HG03571 (cell line): ENCODE measurements around the gene ALPK1.
"Not testable (repeated sequence)": the region's sequence is repeated elsewhere in the genome, so short reads cannot be mapped to it uniquely, and the experiment has no call there.

Experiments
- ATAC-seq: cut with Tn5 transposase; IDR thresholded peaks from one replicate; pipeline ENCODE4 v1.9.1; 2021; ENCODE audit not compliant: unreplicated experiment

The ALPK1 gene

DNA sequence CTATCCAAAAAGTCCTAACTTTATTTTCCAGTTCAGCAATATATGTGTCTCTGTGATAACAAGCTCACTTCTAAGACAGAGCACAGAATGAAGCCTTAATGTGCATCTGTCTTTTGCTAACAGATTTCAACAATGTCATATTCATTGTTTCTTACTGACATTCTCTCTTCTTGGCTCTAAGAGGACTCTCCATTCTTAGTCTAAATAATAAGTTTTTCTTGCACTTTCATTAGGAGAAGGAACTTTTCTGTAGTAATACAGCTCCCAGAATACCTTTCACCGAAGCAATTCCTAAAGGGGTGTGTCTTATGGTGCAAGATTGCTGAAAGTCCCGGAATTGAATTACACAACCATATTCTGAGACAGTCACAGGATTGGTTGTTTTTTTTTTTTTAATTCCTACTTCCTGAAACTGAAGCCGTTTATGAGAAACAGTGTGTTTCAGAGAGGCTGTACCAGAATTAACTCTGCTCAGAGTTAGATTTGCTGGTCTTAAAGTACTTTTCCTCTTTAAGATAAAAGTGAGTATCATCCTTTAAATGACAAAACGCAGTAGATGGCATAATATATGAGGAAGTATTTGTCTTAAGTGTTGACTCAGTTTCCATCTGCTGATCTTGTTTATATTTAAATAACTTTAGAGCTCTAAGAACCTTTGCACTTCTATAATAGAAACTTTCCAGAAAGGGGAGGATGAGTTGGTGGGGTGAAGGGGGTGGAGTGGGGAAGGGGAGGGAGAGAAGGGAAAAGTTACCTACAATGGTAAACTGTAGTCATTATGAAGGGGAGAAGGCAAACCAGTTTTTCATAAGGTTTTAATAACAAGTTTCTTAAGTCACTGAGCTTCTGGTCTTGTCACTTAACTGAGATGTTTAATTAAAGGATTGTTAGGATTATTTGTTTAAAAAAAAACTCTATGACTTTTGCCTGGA lies at the start of gene ALPK1:
Gene ALPK1 (plus strand): TSS at position 421 of the 932 bp plus-strand sequence.
- ATAC-seq = peak; percentile 77

DNA sequence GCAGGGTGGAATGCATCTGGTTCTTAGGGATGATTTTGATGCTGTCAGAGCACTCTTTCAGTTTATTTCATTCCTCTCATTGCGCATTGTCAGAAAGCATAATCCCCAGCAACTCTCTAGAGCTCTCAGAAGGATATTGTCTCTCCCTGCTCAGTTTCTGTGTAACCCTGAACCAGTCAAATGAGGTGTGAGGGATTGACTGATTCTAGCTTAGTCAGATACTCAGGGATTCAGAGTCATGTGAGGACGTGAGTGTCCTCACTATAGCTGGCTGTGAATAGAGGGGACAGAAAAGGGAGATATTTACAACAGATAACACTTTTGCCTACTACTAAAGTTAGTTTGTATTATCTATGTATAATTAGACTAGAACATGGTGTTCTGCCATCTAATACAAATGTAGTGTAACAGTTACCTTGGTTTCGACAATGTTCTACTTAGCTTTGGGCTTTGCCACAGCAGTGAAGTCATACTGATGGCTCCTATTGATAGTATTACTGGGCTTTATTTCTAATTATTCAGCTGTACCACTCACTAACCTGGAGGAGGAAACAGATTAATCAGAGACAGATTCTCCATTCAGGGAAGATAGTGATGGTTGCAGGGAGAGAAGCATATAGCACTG lies 46.0 kb upstream of the ALPK1 start:
- no peak for ATAC-seq

DNA sequence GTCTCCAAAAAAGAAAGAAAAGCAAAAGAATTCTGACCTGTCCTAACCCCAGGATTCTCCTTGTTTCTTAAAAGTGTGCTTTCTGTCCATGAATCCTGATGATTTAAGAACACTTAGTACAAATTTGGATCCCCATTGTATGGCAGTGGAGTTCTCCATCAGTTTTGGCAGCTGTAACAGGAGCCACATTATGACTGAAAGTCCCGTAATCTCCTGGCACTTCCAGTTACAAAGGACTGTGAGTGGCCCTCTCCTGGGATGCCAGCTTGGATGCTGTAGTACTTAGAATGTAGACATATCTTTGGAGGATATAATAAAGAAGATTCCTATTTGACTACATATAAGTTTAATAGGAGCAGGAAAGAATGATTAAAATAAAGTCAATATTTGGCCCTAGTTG lies 44.9 kb upstream of the ALPK1 start:
- no peak for ATAC-seq

DNA sequence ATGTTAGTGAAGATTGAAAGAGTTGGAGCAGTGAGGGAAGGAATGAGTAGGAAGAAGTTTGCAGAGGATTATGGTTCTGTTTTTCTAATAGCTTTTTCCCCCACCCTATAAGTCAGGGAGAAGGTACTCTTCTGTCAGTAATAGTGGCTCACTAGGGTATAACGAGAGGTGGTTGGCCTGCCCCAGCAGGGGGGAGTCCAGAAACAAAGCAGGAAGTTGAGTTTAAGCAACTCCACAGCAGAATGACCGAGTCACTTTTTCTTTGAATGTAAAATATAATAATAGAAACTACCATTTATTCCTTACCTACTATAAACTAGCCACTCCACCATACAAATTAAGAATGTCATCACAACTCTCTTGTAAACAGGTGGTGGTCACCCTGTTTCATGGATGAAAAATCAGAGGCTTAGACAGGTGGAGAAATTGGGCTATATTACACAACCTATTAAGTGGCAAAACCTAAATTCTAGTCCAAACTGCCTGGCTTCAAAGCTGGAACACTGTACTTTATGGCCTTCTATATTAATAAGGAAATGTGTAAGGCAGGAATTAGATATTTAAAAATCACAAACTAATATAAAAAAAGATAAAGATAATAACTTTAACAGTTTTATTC lies 43.7 kb upstream of the ALPK1 start:
- no peak for ATAC-seq

DNA sequence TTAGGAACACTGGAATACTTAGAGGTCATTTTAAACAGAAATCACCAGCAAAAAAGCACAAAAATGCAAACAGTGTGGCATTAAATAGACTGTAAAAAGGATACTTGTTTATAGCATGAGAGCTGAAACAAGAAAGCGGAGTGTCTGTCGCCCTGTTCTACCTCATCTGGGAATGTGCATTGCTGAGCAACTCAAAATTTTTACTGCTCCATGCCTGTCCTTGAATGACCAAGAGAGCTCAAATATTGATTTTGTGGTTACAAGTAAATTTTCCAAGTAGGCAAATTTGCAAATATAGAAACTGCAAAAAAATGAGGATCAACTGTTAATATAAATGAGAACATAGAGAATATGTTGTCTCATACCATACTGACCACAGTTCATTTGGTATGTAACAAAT lies 40.1 kb upstream of the ALPK1 start:
- no peak for ATAC-seq

DNA sequence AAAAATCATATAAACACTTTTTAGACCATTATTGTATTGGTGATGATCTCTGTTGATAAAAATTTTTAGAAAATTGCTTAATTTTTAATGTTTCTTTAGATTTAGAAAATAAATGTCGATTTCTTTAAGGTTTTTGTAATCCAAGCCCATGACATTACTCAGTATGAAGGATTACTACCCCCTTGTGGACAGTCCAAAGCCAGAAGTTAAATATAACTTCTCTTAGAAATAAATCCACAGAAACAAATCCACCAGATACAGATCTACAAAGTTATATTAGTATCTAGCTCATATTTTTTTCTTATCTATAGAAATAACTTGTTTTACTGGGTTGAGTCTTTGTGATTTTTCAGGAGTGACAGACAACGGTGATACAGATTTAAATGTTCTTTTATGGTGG lies 30.3 kb upstream of the ALPK1 start:
- no peak for ATAC-seq

DNA sequence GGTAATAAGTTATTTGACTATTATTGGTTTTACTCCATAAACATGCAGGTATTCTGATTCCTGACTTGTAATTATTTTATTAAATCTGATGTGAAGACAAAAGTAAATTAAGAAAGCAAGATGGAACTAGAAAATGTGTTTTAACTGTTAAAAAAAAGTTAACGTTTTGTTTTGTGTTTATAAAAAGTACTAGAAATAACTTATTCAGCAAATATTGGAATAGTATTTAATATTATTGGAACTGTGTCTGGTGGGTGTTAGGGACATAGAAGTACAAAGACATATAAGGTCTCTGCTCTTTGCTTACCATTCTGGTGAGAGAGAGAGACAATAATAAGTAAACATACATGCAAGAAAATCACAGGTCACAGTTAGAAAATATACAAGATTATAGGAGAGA lies 27.1 kb upstream of the ALPK1 start:
- no peak for ATAC-seq

DNA sequence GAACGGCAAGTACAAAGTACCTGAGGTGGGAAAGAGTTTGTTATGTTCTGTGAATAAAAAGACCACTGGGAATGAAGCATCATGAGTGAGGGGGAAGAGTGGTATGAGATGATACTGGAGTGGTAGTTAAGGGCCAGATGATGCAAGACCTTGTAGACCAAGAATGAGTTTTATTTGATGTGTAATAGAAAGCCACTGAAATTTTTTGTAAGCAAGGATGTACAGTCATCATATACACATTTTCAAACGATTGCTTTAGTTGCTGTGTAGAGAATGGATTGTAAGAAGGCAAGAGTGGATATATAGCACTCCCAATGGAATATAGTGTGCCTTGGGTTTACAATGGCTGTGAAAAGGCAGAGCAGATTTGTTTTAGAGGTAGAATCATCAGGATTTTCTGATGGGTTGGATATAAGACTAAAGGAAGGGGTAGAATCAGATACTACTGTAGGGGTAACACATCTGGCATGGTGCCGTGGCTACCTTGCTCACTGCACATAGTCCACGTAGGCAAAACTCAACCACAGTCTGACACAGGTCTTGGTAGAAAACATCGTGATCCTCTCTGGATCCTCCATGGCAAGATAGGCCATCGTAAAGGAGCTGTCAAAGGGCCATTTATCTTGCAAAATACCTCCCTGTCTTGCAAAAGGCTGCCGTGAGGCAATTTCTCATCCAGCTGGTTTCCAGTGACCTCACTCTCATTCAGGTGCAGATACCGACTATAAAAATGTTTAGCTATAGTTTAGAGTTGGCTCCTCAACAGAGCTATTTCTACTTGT lies 26.3 kb upstream of the ALPK1 start:
- ATAC-seq = no peak

DNA sequence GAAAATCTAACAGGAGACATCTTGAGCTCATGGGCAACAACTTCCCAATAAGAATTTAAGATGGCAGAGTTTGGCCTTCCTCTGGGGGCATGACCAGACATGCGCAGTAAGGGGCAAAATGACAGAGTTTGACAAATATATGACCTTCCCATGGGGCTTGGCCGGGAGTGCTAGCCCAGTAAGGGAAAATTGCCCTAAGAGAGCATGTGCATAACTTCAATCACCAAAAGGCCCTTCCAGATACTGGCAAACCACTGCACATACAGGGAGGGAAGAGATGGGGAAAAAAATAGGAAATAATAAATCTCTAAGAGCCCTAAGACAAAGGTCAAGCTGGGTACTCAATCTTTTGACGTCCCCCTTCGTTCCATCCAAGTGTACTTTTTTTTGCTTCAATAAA lies 24.9 kb upstream of the ALPK1 start:
- ATAC-seq = no peak

DNA sequence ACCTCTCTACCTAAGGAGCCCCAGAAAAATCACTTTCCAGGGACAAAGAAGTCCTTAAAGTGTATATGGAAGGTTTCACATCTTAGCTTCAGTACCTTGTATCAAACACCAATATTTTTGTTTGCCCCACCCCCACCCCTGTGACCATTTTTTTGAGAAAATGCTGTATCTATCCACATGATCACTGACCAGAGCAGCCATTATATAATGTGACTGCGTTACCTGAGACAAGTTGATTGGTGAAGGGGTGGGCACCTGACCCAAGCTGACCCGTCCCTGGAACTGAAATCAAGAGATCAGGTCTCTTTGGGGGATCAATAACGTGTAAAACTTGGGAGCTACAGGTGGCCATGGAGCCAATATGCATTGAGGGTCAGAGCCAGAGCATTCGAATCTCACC lies 22.2 kb upstream of the ALPK1 start:
- ATAC-seq = no peak

DNA sequence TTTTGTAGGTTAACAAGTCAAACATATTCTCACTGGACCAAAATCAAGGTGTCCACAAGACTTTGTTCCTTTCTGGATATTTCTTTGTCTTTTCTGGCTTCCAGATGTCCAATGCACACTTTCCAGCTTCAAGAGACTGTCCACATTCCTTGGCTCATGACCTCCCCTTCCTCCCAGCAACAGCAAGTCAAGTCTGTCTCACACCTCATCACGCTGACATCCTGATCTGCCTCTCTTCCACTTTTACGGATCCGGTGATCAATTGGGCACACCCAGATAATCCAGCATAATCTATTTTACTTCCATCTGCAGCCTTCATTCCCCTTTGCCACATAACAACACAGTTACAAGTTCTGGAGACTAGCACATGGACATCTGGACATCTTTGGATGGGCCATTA lies 21.1 kb upstream of the ALPK1 start:
- ATAC-seq = no peak

DNA sequence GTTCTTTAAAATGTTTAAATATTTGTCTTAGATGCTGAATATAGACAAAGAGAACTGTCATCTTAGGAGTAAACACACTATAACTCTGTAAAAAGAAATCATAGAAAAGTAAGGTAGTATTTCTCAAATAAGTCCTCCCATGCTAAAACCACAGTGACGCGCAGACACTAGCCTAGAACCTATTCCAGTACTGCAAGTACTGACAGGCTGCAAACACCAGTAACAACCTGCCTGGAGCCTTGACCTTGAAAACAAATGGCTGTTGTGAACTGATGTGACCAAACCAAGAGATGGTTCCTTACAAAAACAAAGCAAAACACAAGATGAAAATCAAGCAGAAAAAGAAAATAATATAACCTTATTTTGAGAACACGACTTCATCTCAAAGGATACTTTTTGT lies 19.9 kb upstream of the ALPK1 start:
- ATAC-seq = no peak

DNA sequence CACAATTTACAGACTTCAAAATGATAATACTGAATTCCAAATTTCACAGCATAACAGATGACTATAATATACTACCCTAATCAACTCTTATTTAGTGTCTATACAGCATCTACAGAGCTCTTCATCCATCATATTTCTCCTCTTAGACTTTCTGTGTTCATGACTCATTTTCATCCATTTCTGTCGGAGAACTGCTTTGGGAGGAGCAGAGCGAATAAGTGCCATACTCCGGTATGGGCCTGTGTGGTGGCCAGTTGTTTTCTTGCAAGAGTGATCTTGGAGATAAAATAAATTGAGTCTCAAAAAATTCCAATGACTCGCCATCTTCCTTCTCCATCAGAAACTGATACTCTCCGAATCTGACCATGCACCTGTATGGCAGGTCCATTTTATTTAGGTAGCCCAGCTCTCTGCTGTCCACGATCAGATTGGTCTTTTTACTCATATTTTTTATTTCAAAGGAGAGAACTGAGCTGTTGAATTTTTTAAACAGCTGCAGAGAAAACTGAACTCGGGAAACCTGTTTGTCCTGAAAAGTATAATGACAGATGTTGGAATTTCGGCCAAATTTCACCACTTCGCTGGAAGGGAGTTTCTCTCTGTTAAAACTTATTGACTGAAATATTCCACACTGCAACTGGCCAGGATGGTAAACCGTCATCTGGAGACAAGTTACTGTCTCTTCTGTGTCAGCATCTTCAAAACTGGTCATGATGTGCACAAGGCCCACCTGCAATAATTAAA lies 19.3 kb upstream of the ALPK1 start:
- no peak for ATAC-seq

DNA sequence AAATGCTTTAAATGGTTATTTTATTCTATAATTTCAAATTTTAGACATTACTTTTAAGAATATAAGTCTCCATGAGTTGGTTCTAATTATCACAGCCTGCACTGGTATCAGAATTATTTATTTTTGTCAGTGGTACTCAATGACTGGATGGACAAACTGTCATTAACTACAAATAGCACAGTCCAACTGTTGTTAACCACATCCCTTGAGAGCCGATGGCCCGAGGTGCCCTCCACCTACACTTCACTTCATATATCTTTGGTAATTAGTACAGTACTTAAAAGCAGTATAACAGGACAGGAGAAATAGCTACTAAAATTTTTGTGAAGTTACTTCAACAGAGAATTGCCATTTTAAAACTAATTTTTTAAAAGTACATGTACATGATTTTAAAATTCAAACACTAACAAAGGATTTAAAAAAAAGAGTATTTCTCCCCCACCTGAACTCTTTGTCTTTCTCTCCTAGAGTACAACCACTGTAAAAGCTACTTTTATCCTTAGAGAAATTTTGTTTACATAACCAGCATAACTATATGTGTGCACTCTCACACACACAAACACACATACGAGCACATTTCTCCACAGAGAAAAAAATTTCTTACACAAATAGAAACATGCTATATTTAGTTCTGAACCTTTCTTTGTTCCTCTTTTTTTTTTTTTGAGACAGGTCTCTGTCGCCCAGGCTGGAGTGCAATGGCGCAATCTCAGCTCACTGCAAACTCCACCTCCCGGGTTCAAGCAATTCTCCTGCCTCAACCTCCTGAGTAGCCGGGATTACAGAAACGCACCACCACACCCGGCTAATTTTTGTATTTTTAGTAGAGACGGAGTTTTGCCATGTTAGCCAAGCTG lies 17.9 kb upstream of the ALPK1 start:
- peak; percentile 58 for ATAC-seq

DNA sequence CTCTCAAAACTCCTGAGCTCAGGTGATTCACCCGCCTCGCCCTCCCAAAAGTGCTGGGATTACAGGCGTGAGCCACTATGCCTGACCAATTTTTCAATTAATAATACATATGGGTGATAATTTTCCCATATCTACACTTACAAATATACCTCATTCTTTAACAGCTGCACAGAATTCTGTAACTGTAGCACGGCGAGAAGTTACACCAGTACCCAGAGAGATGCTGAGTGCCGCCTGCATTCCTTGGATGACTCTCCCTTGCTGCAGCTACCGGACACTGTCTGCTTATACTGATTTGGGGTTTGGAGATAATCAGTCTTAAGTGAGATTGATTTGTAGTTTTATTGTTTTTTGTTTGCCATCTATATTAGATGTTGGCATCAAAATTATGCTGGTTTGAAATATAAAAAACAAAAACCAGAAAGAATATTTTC lies 17.3 kb upstream of the ALPK1 start:
- ATAC-seq = peak; percentile 36

DNA sequence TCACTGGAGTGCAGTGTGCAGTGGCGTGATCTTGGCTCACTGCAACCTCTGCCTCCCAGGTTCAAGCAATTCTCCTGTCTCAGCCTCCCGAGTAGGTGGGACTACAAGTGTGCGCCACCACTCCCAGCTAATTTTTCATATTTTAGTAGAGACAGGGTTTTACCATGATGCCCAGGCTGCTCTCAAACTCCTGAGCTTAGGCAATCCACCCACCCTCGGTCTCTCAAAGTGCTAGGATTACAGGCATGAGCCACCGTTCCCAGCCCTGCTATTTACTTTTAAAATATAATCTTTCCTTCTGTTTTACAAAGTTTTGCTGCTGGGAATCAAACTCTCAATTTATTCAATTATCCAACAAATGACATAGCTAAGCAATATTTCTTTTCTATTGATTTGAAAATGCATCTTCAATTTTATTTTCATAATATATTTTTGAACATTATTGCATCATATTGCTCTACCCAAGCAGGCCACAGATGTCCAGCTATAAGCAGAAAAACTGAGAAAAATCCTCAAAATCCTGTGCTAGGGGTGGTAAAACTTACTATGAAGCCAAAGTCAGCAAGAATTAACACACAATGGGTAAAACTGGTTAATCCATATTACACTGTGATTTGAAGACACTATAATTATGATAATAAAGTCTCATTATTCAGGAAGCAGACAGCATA lies 16.6 kb upstream of the ALPK1 start:
- ATAC-seq = no peak

DNA sequence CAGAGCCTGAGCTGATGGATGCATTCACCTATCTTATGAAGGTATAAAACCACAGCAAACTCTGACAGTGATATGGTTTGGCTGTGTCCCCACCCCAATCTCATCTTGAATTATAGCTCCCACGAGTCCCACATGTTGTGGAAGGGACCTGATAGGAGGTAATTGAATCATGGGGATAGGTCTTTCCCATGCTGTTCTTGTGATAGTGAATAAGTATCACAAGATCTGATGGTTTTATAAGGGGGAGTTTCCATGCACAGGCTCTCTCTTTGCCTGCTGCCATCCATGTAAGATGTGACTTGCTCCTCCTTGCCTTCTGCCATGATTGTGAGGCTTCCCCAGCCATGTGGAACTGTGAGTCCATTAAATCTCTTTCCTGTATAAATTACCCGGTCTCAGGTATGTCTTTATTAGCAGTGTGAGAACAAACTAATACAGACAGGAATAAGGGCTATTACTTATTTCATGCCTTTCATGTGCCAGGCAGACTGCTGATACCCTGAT lies 15.2 kb upstream of the ALPK1 start:
- ATAC-seq = not testable (repeated sequence)

DNA sequence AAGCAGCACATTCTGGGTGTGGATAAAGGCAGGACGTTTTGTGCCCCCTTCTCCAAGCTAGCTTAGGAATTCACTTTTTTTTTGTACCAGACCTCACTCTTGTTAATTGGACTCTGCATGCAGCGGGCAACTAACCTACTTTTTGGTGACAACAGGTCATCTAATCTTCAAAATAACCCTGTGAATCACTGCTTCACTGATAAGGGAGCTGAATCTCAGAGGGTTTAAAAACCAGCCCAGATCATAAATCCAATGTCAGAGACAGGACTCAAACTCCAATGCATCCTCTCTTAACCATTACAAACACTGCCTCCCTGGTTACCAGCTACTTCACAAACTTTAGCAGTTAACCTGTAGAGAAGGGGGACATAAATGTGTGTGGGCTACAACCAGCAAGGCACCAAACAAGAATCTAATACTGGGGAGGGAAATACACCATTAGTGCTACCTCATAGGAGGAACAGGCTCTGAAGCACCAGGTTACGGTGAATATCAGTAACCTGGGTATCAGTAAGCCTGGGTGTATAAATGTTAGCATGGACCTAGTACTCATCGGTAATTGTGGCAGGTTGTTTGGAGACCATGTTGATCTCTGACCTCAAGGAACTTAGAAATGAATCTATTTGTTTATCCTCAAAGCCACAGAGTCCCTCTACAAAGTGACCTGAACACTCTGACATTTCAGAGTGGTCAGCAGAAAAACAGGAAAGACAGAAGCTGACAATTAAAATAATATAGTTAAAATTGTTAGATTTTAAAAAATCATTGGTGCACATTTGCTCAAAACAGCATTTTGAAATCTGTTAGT lies 14.1 kb upstream of the ALPK1 start:
- ATAC-seq = no peak
